HL-60 (cell line): ENCODE data around the gene FBXO11.

ENCODE experiments used
- CTCF ChIP-seq: IDR thresholded peaks from one replicate; pipeline ENCODE4 v1.5.1; 2011; ENCODE audit warnings: low read length, control low read depth, inconsistent platforms; ENCODE audit not compliant: insufficient read depth
- REST ChIP-seq: IDR thresholded peaks from 2 replicates; pipeline ENCODE4 v1.6.1; 2012; ENCODE audit warnings: low read depth; ENCODE audit not compliant: insufficient replicate concordance

GRCh38 chr2:47796090-47796697 lies 110.1 kb downstream of the FBXO11 start:
- TF ChIP-seq CTCF: no peak
- no peak for TF ChIP-seq REST
